Measurements from ENCODE around the gene PSMB2. TPM values are rescaled to one million over a fixed set of nuclear protein-coding genes. Genes with fewer than 3 reads are reported as not detected.
"Not testable (repeated sequence)": the region's sequence is repeated elsewhere in the genome, so short reads cannot be mapped to it uniquely, and the experiment has no call there.

The PSMB2 gene
- total RNA-seq, 1 donor = 18.5 TPM

DNA sequence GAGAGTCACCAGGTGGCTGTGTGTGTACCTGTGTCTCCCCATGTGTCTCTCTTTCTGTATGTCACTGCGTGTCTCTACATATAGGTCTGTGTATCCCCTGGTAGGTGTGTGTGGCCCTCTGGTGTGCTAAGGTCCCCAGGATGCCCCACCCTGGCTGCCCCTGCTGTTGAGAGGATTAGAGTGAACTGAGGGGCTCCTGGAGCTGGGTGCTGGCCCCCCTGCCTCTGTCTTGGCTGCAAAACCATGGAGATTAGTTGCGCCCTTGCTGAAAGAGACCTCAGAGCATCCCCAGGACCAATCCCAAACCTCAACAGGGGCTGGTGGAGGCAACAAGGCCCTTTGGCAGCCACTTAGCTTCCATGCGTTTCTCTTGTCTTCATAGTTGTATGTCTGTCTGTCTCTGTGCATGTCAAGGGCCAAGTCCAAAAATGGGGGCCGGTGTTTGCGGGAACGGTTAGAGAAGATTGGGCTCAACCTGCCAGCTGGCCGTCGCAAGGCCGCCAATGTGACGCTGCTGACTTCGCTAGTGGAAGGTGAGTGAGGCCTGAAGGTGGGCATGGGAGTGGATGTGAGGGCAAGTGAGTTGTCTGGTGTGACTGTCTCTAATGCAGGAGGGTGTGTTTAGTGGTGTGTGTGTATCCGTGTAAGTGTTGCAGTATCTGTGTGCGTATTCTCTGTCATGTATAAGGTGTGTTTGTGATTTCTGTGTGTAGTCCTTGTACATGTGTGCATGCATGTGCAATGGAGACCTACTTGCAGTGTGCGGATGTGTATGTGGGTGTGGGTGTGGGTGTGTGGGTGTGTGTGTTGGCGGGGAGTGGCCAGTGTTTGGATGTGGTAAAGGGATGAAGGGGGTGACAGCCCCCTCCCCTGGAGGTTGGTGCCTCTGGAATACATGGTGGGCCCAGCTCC, 51.6 kb downstream of the PSMB2 start:
- Histone ChIP-seq H3K4me1 (ENCODE audit: insufficient read depth, low read length) (no peaks in the 10 kb centered on the region), H3K4me2 (ENCODE audit: insufficient read depth, low read length) (no peak overlapping the region), H2AFZ (ENCODE audit: low read length) (no peak overlapping the region), H3K36me3 (ENCODE audit: insufficient read depth, low read length) (no peaks in the 10 kb centered on the region), H3K9me3 (ENCODE audit: low read depth, low read length) (no peaks in the 10 kb centered on the region), H3K4me3 (ENCODE audit: insufficient read depth, low read length) (no peak overlapping the region), H3K79me2 (ENCODE audit: insufficient read depth, low read length) (no peaks in the 10 kb centered on the region), H4K20me1 (ENCODE audit: insufficient read depth, low read length) (no peaks in the 10 kb centered on the region), H3K27me3 (ENCODE audit: insufficient read depth, low read length) (no peaks in the 10 kb centered on the region), H3K27ac (ENCODE audit: low read depth, low read length) (no peak overlapping the region)
- TF ChIP-seq, protein P1, sequence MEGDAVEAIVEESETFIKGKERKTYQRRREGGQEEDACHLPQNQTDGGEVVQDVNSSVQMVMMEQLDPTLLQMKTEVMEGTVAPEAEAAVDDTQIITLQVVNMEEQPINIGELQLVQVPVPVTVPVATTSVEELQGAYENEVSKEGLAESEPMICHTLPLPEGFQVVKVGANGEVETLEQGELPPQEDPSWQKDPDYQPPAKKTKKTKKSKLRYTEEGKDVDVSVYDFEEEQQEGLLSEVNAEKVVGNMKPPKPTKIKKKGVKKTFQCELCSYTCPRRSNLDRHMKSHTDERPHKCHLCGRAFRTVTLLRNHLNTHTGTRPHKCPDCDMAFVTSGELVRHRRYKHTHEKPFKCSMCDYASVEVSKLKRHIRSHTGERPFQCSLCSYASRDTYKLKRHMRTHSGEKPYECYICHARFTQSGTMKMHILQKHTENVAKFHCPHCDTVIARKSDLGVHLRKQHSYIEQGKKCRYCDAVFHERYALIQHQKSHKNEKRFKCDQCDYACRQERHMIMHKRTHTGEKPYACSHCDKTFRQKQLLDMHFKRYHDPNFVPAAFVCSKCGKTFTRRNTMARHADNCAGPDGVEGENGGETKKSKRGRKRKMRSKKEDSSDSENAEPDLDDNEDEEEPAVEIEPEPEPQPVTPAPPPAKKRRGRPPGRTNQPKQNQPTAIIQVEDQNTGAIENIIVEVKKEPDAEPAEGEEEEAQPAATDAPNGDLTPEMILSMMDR (IDR thresholded peaks at IDR 0.05; ENCODE audit: extremely low read depth, low read depth, low read length) = no peak
- DNase-seq (ENCODE audit: insufficient read length, low spot score, missing footprints) = no peak

DNA sequence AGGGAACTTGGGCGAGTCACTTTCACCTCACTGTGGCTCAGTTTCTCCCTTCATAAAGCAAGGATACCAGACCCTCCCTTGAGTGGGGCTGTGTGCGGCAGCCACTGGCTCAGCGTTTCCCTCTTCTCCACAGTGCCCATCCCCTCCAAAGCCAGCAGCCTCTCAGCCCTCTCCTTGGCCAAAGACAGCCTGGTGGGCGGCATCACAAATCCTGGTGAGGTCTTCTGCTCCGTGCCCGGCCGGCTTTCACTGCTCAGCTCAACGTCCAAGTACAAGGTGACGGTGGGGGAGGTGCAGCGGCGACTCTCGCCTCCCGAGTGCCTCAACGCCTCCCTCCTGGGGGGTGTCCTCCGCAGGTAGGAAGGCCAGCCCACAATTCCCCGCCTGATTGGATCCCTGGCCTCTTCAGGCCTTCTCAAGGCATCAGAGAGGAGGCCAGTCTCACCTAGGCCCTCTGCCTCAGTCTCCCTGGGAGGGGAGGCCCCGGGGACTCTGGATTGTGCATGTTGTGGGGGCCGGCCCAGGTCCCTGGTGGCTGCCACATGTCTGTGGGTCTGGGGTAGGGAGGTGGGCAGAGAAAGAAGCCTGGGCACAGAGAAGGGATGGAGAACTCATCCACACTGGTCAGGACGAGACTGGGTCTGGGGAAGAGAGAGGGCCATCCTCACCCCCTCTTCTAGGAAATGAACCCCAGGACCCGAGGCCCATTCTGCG, 53.0 kb downstream of the PSMB2 start:
- H3K9me3 ChIP-seq (ENCODE audit: low read depth, low read length) = no peaks in the 10 kb centered on the region
- no peak overlapping the region for H3K4me3 ChIP-seq (ENCODE audit: insufficient read depth, low read length)
- H3K79me2 ChIP-seq (ENCODE audit: insufficient read depth, low read length) = no peaks in the 10 kb centered on the region
- no peak overlapping the region for H2AFZ ChIP-seq (ENCODE audit: low read length)
- TF ChIP-seq, protein P1 (IDR thresholded peaks at IDR 0.05; ENCODE audit: extremely low read depth, low read depth, low read length) = no peak
- H4K20me1 ChIP-seq (ENCODE audit: insufficient read depth, low read length) = no peaks in the 10 kb centered on the region
- no peaks in the 10 kb centered on the region for H3K4me1 ChIP-seq (ENCODE audit: insufficient read depth, low read length)
- no peak overlapping the region for H3K4me2 ChIP-seq (ENCODE audit: insufficient read depth, low read length)
- peak; percentile 52 for DNase-seq (ENCODE audit: insufficient read length, low spot score, missing footprints)
- no peak overlapping the region for H3K27ac ChIP-seq (ENCODE audit: low read depth, low read length)
- no peaks in the 10 kb centered on the region for H3K36me3 ChIP-seq (ENCODE audit: insufficient read depth, low read length)
- H3K27me3 ChIP-seq (ENCODE audit: insufficient read depth, low read length) = no peaks in the 10 kb centered on the region

DNA sequence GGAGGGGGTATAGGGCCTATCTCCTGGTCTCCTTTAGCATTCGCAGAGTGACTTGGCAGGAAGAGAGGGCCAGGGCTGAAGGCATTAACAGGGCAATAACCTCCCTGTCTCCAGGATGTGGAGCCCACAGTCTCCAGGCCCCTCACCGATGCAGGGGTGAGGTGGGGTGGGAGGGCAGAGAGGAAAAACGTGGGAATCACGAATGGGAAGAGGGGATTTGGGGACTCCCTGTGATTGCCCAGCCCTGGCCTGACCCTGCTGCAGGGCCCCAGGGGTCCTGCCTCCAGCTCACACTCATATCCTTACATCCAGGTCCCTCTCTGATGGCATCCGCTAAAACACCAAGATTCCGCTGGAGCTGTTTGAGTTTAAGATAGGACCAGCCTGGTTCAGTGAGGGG, 53.6 kb downstream of the PSMB2 start:
- TF ChIP-seq, protein P1 (IDR thresholded peaks at IDR 0.05; ENCODE audit: extremely low read depth, low read depth, low read length) = no peak
- H3K4me3 ChIP-seq (ENCODE audit: insufficient read depth, low read length) = no peak overlapping the region
- H3K79me2 ChIP-seq (ENCODE audit: insufficient read depth, low read length) = no peaks in the 10 kb centered on the region
- H2AFZ ChIP-seq (ENCODE audit: low read length) = no peak overlapping the region
- no peaks in the 10 kb centered on the region for H3K27me3 ChIP-seq (ENCODE audit: insufficient read depth, low read length)
- no peak overlapping the region for H3K27ac ChIP-seq (ENCODE audit: low read depth, low read length)
- H4K20me1 ChIP-seq (ENCODE audit: insufficient read depth, low read length) = no peaks in the 10 kb centered on the region
- H3K36me3 ChIP-seq (ENCODE audit: insufficient read depth, low read length) = no peaks in the 10 kb centered on the region
- no peaks in the 10 kb centered on the region for H3K4me1 ChIP-seq (ENCODE audit: insufficient read depth, low read length)
- no peaks in the 10 kb centered on the region for H3K9me3 ChIP-seq (ENCODE audit: low read depth, low read length)
- H3K4me2 ChIP-seq (ENCODE audit: insufficient read depth, low read length) = no peak overlapping the region
- DNase-seq (ENCODE audit: insufficient read length, low spot score, missing footprints) = peak; percentile 58

DNA sequence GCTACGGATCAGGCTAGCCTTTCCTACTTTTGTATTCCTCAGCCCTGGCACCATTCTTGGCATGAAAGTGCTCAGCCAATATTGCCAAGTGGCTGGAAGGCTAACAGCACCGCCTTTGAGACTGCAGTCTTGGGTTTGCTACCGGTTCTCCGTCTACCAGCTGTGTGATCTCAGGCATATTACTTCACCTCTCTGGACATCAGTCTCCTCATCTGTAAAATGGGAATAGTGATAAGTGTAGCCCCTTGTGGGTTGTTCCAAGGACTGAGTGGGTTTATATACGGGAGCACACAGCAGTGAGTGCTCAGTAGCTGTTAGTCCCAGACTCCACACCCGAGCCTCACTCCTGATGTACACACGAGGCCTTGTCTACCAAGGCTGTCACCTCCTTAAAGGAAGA, 54.5 kb downstream of the PSMB2 start:
- TF ChIP-seq, protein P1 (IDR thresholded peaks at IDR 0.05; ENCODE audit: extremely low read depth, low read depth, low read length) = no peak
- Histone ChIP-seq H3K4me1 (ENCODE audit: insufficient read depth, low read length) (no peaks in the 10 kb centered on the region), H2AFZ (ENCODE audit: low read length) (no peak overlapping the region), H3K9me3 (ENCODE audit: low read depth, low read length) (no peaks in the 10 kb centered on the region), H3K36me3 (ENCODE audit: insufficient read depth, low read length) (no peaks in the 10 kb centered on the region), H3K79me2 (ENCODE audit: insufficient read depth, low read length) (no peaks in the 10 kb centered on the region), H3K27ac (ENCODE audit: low read depth, low read length) (no peak overlapping the region), H3K27me3 (ENCODE audit: insufficient read depth, low read length) (no peaks in the 10 kb centered on the region), H3K4me3 (ENCODE audit: insufficient read depth, low read length) (no peak overlapping the region), H4K20me1 (ENCODE audit: insufficient read depth, low read length) (no peaks in the 10 kb centered on the region), H3K4me2 (ENCODE audit: insufficient read depth, low read length) (no peak overlapping the region)
- no peak for DNase-seq (ENCODE audit: insufficient read length, low spot score, missing footprints)

DNA sequence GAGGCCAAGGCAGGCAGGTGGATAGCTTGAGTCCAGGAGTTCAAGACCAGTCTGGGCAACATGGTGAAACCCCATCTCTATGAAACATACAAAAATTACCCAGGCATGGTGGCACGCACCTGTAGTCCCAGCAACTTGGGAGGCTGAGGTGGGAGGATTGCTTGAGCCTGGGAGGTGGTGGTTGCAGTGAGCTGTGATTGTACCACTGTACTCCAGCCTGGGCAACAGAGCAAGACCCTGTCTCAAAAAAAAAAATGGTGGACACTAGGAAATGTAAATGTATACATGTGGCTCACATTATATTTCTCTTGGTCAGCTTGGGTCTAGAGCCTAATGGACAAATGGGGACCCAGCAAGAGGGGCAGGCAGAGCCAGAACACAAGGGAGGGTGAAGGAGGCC, 55.5 kb downstream of the PSMB2 start:
- H3K4me2 ChIP-seq (ENCODE audit: insufficient read depth, low read length); H3K27me3 ChIP-seq (ENCODE audit: insufficient read depth, low read length); H3K4me3 ChIP-seq (ENCODE audit: insufficient read depth, low read length); H2AFZ ChIP-seq (ENCODE audit: low read length); H4K20me1 ChIP-seq (ENCODE audit: insufficient read depth, low read length); H3K9me3 ChIP-seq (ENCODE audit: low read depth, low read length); H3K4me1 ChIP-seq (ENCODE audit: insufficient read depth, low read length); H3K79me2 ChIP-seq (ENCODE audit: insufficient read depth, low read length); DNase-seq (ENCODE audit: insufficient read length, low spot score, missing footprints); H3K27ac ChIP-seq (ENCODE audit: low read depth, low read length); H3K36me3 ChIP-seq (ENCODE audit: insufficient read depth, low read length): not testable (repeated sequence)
